WERI-Rb-1 (cell line): ENCODE data around the gene GNPDA1.

Experiments
- DNase-seq: peaks from one replicate; pipeline ENCODE4 v3.0.0-alpha.2; 2020
- H3K27ac ChIP-seq: fragments of 250-450 bp; sonication (Bioruptor Pico); 2 replicates; pipeline ENCODE4 v1.5.1; 2020; ENCODE audit warnings: mild to moderate bottlenecking, moderate library complexity
- H3K27me3 ChIP-seq: fragments of 250-450 bp; sonication (Bioruptor Pico); 2 replicates; pipeline ENCODE4 v1.5.1; 2021; ENCODE audit warnings: mild to moderate bottlenecking, low read depth, moderate library complexity; ENCODE audit not compliant: insufficient read depth, severe bottlenecking
- H3K36me3 ChIP-seq: fragments of 250-450 bp; sonication (Bioruptor Pico); 2 replicates; pipeline ENCODE4 v1.5.1; 2020; ENCODE audit warnings: mild to moderate bottlenecking, moderate library complexity
- H3K4me3 ChIP-seq: 2 replicates; pipeline ENCODE4 v1.5.1; 2011; ENCODE audit warnings: low read depth, mild to moderate bottlenecking, control low read depth, low read length
- H3K9me3 ChIP-seq: fragments of 250-450 bp; sonication (Bioruptor Pico); 2 replicates; pipeline ENCODE4 v1.5.1; 2021; ENCODE audit warnings: mild to moderate bottlenecking, moderate library complexity; ENCODE audit not compliant: severe bottlenecking
- TF ChIP-seq, protein P1 (sequence below): IDR thresholded peaks from 2 replicates; pipeline ENCODE4 v1.5.1; 2011; ENCODE audit warnings: low read depth, mild to moderate bottlenecking, control low read depth, inconsistent platforms, low read length

GNPDA1 gene

GRCh38 chr5:142000704-142001484, 11.9 kb downstream of the GNPDA1 start:
- TF ChIP-seq, protein P1, sequence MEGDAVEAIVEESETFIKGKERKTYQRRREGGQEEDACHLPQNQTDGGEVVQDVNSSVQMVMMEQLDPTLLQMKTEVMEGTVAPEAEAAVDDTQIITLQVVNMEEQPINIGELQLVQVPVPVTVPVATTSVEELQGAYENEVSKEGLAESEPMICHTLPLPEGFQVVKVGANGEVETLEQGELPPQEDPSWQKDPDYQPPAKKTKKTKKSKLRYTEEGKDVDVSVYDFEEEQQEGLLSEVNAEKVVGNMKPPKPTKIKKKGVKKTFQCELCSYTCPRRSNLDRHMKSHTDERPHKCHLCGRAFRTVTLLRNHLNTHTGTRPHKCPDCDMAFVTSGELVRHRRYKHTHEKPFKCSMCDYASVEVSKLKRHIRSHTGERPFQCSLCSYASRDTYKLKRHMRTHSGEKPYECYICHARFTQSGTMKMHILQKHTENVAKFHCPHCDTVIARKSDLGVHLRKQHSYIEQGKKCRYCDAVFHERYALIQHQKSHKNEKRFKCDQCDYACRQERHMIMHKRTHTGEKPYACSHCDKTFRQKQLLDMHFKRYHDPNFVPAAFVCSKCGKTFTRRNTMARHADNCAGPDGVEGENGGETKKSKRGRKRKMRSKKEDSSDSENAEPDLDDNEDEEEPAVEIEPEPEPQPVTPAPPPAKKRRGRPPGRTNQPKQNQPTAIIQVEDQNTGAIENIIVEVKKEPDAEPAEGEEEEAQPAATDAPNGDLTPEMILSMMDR: peak; percentile 60
- peak; percentile 33 for DNase-seq
- Histone ChIP-seq H3K27me3 (no peaks in the 10 kb centered on the region), H3K27ac (no peak overlapping the region), H3K4me3 (no peak overlapping the region), H3K36me3 (peaks cover 57% of the 10 kb centered on the region), H3K9me3 (no peaks in the 10 kb centered on the region)

GRCh38 chr5:142000173-142000572, 12.7 kb downstream of the GNPDA1 start:
- Histone ChIP-seq H3K4me3 (no peak overlapping the region), H3K36me3 (peaks cover 51% of the 10 kb centered on the region), H3K27ac (no peak overlapping the region), H3K27me3 (no peaks in the 10 kb centered on the region), H3K9me3 (no peaks in the 10 kb centered on the region)
- TF ChIP-seq, protein P1: no peak
- DNase-seq: no peak

- TF ChIP-seq, protein P1: no peak
- H3K4me3 ChIP-seq: no peak overlapping the region
- no peak overlapping the region for H3K27ac ChIP-seq
- H3K27me3 ChIP-seq: no peaks in the 10 kb centered on the region
- DNase-seq: no peak
- H3K9me3 ChIP-seq: no peaks in the 10 kb centered on the region
- peaks cover 36% of the 10 kb centered on the region for H3K36me3 ChIP-seq
These were observed 15.4 kb downstream of the GNPDA1 start for GRCh38 chr5:141997358-141997960.

DNA sequence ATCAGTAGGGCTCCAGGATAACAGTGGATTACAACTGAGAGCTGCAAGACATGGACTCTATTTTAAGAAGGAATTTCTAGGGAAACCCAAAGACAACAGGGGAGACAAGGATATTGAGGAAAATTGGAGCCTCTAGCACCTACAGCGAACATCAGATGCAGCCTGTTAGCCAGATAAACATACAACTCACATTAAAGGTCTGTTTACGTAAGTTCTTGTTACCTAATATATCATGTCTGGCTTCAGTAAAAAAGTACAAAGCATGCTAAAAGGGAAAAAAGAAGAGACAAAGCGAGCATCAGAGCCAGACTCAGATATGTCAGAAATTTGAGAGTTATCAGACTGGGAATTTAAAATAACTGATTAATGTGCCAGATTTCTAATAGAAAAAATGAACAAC, 17.2 kb downstream of the GNPDA1 start:
- Histone ChIP-seq H3K27me3 (no peaks in the 10 kb centered on the region), H3K36me3 (peaks cover 26% of the 10 kb centered on the region), H3K9me3 (no peaks in the 10 kb centered on the region), H3K27ac (no peak overlapping the region), H3K4me3 (no peak overlapping the region)
- TF ChIP-seq, protein P1: no peak
- DNase-seq: no peak

- TF ChIP-seq, protein P1: no peak
- DNase-seq: no peak
- Histone ChIP-seq H3K27ac (no peak overlapping the region), H3K4me3 (no peak overlapping the region), H3K9me3 (no peaks in the 10 kb centered on the region), H3K36me3 (peaks cover 22% of the 10 kb centered on the region), H3K27me3 (no peaks in the 10 kb centered on the region)
These were observed 18.2 kb downstream of the GNPDA1 start for GRCh38 chr5:141994511-141995136.
